ENCODE data around the gene PDLIM5.

DNA sequence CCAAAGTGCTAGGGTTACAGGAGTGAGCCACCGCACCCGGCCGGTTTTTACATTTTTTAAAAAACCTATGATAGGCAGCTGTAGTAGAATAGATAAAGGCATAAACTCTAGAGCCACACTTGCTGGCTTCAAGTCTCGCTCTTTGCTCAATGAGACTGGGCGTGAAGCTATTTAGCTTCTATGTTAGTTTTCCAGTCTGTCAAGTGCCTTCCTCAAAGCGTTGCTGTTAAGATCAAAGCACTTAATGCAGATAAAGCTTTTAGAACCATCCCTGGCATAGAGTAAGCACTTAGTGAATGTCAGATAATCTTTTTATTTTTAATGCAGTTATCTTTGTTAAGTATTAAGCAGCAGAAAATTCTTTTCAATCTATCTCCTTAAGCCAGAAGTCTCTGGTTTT lies 264.0 kb downstream of the PDLIM5 start:
- TF ChIP-seq POLR2A (IDR thresholded peaks at IDR 0.05; ENCODE audit: low read depth, low read length), result no peak
- no peak for TF ChIP-seq POLR2AphosphoS5 (IDR thresholded peaks at IDR 0.05; ENCODE audit: low read depth, low read length)
- TF ChIP-seq POU2F2 (IDR thresholded peaks at IDR 0.05; ENCODE audit: low read depth, low read length), result no peak
- TF ChIP-seq SPI1 (IDR thresholded peaks at IDR 0.05; ENCODE audit: low read depth, low read length), result no peak
- TF ChIP-seq TAF1 (IDR thresholded peaks at IDR 0.05; ENCODE audit: low read depth, low read length), result no peak

Measured in GM12891 (cell line).